SU-DHL-6 (cell line): ENCODE results near the gene SLC22A13.

ENCODE experiments used
- H2AFZ ChIP-seq: fragments of 200-600 bp; sonication (generic); 2 replicates; pipeline ENCODE4 v1.6.1; 2014; ENCODE audit warnings: low read depth, mild to moderate bottlenecking, moderate library complexity, mixed read lengths, antibody characterized with exemption, low read length; ENCODE audit not compliant: severe bottlenecking
- H3F3A ChIP-seq: fragments of 200-600 bp; shearing (Covaris generic); 2 replicates; pipeline ENCODE4 v1.6.0; 2016; ENCODE audit warnings: antibody characterized with exemption, mild to moderate bottlenecking; ENCODE audit not compliant: insufficient read depth
- H3K27ac ChIP-seq: fragments of 200-600 bp; sonication (generic); 2 replicates; pipeline ENCODE4 v1.5.1; 2016; ENCODE audit warnings: low read depth, mild to moderate bottlenecking, low read length, moderate library complexity, mixed read lengths
- H3K27me3 ChIP-seq: fragments of 200-600 bp; sonication (generic), shearing (Covaris generic); 2 replicates; pipeline ENCODE4 v1.6.0; 2014; ENCODE audit warnings: mild to moderate bottlenecking, low read length
- H3K36me3 ChIP-seq: fragments of 200-600 bp; sonication (generic); 2 replicates; pipeline ENCODE4 v1.6.1; 2014; ENCODE audit warnings: mild to moderate bottlenecking, low read length, mixed read lengths
- H3K4me2 ChIP-seq: fragments of 300-600, 200-600 bp; shearing (Covaris generic), sonication (generic); 2 replicates; pipeline ENCODE4 v1.6.0; 2014; ENCODE audit warnings: low read length, low read depth, mild to moderate bottlenecking; ENCODE audit not compliant: poor library complexity, severe bottlenecking
- H3K4me3 ChIP-seq: fragments of 200-600 bp; sonication (generic); 2 replicates; pipeline ENCODE4 v1.5.1; 2014; ENCODE audit warnings: antibody characterized with exemption, low read length, mild to moderate bottlenecking, mixed read lengths; ENCODE audit not compliant: insufficient read depth, poor library complexity, severe bottlenecking
- H3K79me2 ChIP-seq: fragments of 200-600 bp; sonication (generic); 2 replicates; pipeline ENCODE4 v1.6.1; 2014; ENCODE audit warnings: mild to moderate bottlenecking, low read length, moderate library complexity; ENCODE audit not compliant: insufficient read depth
- H3K9ac ChIP-seq: fragments of 200-600 bp; sonication (generic); 2 replicates; pipeline ENCODE4 v1.7.0; 2014; ENCODE audit warnings: mild to moderate bottlenecking, low read length
- H3K9me2 ChIP-seq: fragments of 200-600 bp; sonication (generic); replicated peaks from 2 replicates; pipeline ENCODE4 v1.6.1; 2014; ENCODE audit warnings: low read length; ENCODE audit not compliant: insufficient read depth
- H3K9me3 ChIP-seq: fragments of 200-600 bp; sonication (generic); 2 replicates; pipeline ENCODE4 v1.6.1; 2014; ENCODE audit warnings: low read length, mixed read lengths; ENCODE audit not compliant: insufficient read depth
- H4K20me1 ChIP-seq: fragments of 200-600 bp; sonication (generic); 2 replicates; pipeline ENCODE4 v1.6.1; 2014; ENCODE audit warnings: low read depth, mild to moderate bottlenecking, antibody characterized with exemption, low read length, moderate library complexity, mixed read lengths
- EZH2phosphoT487 ChIP-seq: fragments of 200-600 bp; sonication (generic), shearing (Covaris generic); conservative IDR thresholded peaks from 2 replicates; pipeline ENCODE4 v1.6.1; 2018; ENCODE audit warnings: mild to moderate bottlenecking, antibody characterized with exemption, low read length, moderate library complexity, mixed read lengths
- TF ChIP-seq, protein P1 (sequence below): fragments of 200-600 bp; sonication (generic); IDR thresholded peaks from one replicate; pipeline ENCODE4 v1.5.1; 2017; ENCODE audit warnings: antibody characterized with exemption, mild to moderate bottlenecking, low read length, moderate library complexity; ENCODE audit not compliant: insufficient read depth, poor library complexity, severe bottlenecking

SLC22A13 gene

DNA sequence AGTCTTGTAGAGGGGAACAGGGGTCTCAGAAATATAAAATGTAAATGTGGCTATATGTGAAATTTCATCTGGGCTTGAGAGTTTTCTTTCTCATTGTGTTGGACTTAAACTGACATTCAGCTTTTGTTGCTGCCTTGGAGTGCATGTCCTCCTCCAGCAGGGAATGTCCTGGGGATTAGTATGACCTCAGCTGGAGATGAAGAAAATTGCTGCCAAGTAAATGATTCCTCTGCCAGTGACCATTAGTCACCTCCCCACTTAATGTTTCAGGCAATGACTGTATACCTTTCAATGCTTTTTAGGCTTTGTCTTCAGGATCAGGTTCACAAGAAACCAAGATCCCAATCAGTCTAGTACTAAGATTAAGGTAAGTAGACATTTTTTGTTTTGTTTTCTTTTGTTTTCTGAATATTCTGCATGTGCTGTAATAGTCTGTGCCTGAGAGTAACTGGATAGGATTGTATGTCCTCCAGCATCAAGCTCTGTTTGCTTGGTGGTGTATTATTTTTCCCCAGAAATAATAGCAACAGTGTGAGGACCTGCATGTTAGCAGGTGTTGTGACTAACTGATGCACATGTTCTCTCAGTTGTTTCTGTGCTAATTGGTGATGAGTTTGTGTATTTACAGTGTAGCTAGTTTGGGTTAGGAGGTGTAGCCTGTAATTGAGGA, 18.1 kb upstream of the SLC22A13 start:
- Histone ChIP-seq H4K20me1 (no peaks in the 10 kb centered on the region), H3K9me2 (no peaks in the 10 kb centered on the region), H3K36me3 (peaks cover 35% of the 10 kb centered on the region; the same call in 1 of the 2 replicates), H3K4me3 (no peak overlapping the region), H3K79me2 (no peaks in the 10 kb centered on the region), H3F3A (no peaks in the 10 kb centered on the region), H3K9me3 (no peaks in the 10 kb centered on the region), H3K9ac (no peak overlapping the region), H3K27me3 (no peaks in the 10 kb centered on the region), H3K4me2 (no peak overlapping the region), H3K27ac (no peak overlapping the region), H2AFZ (no peak overlapping the region)
- TF ChIP-seq, protein P1, sequence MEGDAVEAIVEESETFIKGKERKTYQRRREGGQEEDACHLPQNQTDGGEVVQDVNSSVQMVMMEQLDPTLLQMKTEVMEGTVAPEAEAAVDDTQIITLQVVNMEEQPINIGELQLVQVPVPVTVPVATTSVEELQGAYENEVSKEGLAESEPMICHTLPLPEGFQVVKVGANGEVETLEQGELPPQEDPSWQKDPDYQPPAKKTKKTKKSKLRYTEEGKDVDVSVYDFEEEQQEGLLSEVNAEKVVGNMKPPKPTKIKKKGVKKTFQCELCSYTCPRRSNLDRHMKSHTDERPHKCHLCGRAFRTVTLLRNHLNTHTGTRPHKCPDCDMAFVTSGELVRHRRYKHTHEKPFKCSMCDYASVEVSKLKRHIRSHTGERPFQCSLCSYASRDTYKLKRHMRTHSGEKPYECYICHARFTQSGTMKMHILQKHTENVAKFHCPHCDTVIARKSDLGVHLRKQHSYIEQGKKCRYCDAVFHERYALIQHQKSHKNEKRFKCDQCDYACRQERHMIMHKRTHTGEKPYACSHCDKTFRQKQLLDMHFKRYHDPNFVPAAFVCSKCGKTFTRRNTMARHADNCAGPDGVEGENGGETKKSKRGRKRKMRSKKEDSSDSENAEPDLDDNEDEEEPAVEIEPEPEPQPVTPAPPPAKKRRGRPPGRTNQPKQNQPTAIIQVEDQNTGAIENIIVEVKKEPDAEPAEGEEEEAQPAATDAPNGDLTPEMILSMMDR = no peak
- no peak for TF ChIP-seq EZH2phosphoT487

DNA sequence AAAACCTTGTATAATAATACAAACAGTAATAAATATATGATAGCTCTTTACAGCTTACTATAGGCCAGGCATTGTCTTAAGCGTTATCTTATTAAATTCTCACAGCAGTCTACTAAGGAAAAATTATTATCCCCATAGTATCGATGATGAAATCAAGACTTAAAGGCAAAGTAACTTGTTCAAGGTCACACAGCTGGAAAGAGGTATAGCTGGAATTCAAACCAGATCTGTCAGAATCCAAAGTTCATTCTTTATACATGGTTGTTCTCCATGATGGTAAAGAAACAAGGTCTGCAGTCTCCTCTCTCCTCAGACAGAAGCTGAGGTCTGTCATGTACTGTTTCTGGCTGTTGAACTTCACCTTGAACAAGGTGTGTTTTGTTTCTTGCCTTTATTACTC, 15.4 kb upstream of the SLC22A13 start:
- Histone ChIP-seq H3K9ac (no peak overlapping the region), H2AFZ (no peak overlapping the region), H3K4me2 (no peak overlapping the region), H4K20me1 (no peaks in the 10 kb centered on the region), H3K9me2 (no peaks in the 10 kb centered on the region), H3K79me2 (no peaks in the 10 kb centered on the region), H3K27ac (no peak overlapping the region), H3K36me3 (peaks cover 33% of the 10 kb centered on the region; the same call in 1 of the 2 replicates), H3K4me3 (no peak overlapping the region), H3F3A (no peaks in the 10 kb centered on the region), H3K9me3 (no peaks in the 10 kb centered on the region), H3K27me3 (no peaks in the 10 kb centered on the region)
- TF ChIP-seq, protein P1 = no peak
- TF ChIP-seq EZH2phosphoT487 = no peak

DNA sequence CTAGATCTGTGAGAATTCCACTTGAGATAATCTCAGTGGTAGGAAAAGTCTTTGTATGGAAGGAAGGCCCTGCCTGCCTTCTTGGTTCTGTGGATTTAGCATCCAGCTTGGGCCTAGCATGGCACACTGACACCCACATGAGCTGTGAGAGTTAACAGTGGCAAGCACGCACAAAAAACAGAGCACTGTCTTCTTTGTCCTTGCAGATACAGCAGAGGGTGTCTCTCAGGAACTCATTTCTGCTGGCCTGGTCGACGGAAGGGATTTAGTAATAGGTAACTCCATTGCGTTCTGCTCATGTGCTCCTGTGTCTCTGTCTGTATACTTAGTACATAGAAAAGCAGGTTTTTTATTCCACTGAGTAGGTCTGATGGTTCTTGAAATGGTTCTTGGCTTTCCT, 14.4 kb upstream of the SLC22A13 start:
- Histone ChIP-seq H3K9me2 (no peaks in the 10 kb centered on the region), H4K20me1 (no peaks in the 10 kb centered on the region), H3K36me3 (peaks cover 28% of the 10 kb centered on the region; the same call in 1 of the 2 replicates)

More for the DNA sequence above, 14.4 kb upstream of the SLC22A13 start:
- Histone ChIP-seq H3K9me3 (no peaks in the 10 kb centered on the region), H3F3A (no peaks in the 10 kb centered on the region), H2AFZ (no peak overlapping the region), H3K27me3 (no peaks in the 10 kb centered on the region), H3K4me2 (no peak overlapping the region), H3K27ac (no peak overlapping the region), H3K9ac (no peak overlapping the region), H3K79me2 (no peaks in the 10 kb centered on the region), H3K4me3 (no peak overlapping the region)
- TF ChIP-seq, protein P1 = no peak
